C1 segment of cervical spinal cord (tissue), 14 donors: ENCODE results near the gene XRCC5.
"Not testable (repeated sequence)": the region's sequence is repeated elsewhere in the genome, so short reads cannot be mapped to it uniquely, and the experiment has no call there.

Experiments used
- DNase-seq, 14 donors: peaks; one replicate each; lab custom pipeline; 2025; lab: John Stamatoyannopoulos, UW

XRCC5 gene

GRCh38 chr2:216194013-216194412 is 84.9 kb downstream of the XRCC5 start:
- no peak for DNase-seq

- no peak for DNase-seq
Measured at GRCh38 chr2:216194561-216194960, 85.4 kb downstream of the XRCC5 start.

GRCh38 chr2:216195565-216196029 is 86.4 kb downstream of the XRCC5 start:
- no peak for DNase-seq

GRCh38 chr2:216201692-216202306 is 92.7 kb downstream of the XRCC5 start:
- no peak for DNase-seq

GRCh38 chr2:216202626-216203250 is 93.6 kb downstream of the XRCC5 start:
- no peak for DNase-seq

- DNase-seq = no peak
Measured at GRCh38 chr2:216205486-216205885, 96.3 kb downstream of the XRCC5 start.

- DNase-seq = no peak
Measured at GRCh38 chr2:216206041-216206703, 97.0 kb downstream of the XRCC5 start.

GRCh38 chr2:216206821-216207220 is 97.7 kb downstream of the XRCC5 start:
- no peak for DNase-seq

- DNase-seq = not testable (repeated sequence)
Measured at GRCh38 chr2:216208661-216209060, 99.5 kb downstream of the XRCC5 start.

- DNase-seq = no peak
Measured at GRCh38 chr2:216210701-216211540, 101.8 kb downstream of the XRCC5 start.

GRCh38 chr2:216211614-216212145 is 102.5 kb downstream of the XRCC5 start:
- DNase-seq = no peak

- DNase-seq = no peak
Measured at GRCh38 chr2:216214768-216215167, 105.6 kb downstream of the XRCC5 start.

GRCh38 chr2:216215658-216216390 is 106.7 kb downstream of the XRCC5 start:
- DNase-seq = no peak

GRCh38 chr2:216216951-216217903 is 108.1 kb downstream of the XRCC5 start:
- DNase-seq = no peak

- DNase-seq = no peak
Measured at GRCh38 chr2:216217904-216218260, 108.7 kb downstream of the XRCC5 start.

GRCh38 chr2:216219861-216220260 is 110.7 kb downstream of the XRCC5 start:
- DNase-seq = no peak

- no peak for DNase-seq
Measured at GRCh38 chr2:216220976-216221375, 111.8 kb downstream of the XRCC5 start.

- DNase-seq = no peak
Measured at GRCh38 chr2:216221811-216222210, 112.7 kb downstream of the XRCC5 start.

- DNase-seq = no peak
Measured at GRCh38 chr2:216222650-216223352, 113.7 kb downstream of the XRCC5 start.
